ENCODE results near the gene PDE6A.

The PDE6A gene

DNA sequence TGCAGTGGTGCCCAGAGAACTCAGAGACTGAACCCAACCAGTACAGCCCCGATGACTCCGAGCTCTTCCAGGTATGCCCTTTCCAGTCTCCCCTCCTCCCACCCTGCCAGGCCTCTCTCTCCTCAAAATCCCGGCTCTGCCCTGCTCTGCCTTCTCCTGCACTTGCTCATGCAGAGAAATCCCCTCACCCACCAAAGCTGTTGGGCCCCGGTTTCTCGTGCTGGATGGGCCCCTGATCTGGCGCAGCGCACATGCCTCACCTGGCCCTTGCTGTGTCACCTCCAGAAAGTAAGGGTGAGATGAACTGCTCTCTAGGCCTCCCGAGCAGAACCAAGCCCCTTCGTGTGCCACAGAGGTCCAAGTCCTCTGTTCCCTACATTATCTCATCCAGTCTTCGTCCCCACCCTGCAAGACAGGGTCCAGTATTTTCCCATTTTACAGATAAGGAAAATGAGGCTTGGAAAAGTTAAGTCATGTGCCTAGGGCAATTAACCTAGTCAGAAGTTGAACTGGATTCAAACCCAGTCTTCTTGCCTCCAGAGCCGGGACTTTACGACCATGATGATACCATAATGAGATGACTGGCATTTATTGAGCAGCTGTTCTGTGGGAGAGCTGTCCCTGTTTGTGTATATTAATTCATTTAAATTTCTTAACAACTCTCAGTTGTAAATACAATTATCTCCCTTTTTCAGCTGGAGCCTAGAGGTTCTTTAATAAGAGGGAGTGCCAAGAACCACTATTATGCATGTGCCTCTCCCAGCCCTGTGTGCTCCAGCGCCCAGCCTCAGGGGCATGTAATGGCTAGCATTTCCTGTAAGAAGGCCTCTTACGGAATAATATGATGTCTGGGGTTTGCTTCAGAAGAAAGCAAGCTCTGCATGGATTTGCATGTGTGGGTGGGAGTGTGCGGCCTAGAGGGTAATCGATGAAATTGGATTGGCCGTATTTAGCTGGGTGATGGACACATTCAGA, 123.8 kb downstream of the PDE6A start:
- TF ChIP-seq, protein P1, sequence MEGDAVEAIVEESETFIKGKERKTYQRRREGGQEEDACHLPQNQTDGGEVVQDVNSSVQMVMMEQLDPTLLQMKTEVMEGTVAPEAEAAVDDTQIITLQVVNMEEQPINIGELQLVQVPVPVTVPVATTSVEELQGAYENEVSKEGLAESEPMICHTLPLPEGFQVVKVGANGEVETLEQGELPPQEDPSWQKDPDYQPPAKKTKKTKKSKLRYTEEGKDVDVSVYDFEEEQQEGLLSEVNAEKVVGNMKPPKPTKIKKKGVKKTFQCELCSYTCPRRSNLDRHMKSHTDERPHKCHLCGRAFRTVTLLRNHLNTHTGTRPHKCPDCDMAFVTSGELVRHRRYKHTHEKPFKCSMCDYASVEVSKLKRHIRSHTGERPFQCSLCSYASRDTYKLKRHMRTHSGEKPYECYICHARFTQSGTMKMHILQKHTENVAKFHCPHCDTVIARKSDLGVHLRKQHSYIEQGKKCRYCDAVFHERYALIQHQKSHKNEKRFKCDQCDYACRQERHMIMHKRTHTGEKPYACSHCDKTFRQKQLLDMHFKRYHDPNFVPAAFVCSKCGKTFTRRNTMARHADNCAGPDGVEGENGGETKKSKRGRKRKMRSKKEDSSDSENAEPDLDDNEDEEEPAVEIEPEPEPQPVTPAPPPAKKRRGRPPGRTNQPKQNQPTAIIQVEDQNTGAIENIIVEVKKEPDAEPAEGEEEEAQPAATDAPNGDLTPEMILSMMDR (IDR thresholded peaks at IDR 0.05), result no peak
- H3K9me3 Mint-ChIP-seq, result no peaks in the 10 kb centered on the region
- H3K27ac Mint-ChIP-seq, result no peak overlapping the region
- no peaks in the 10 kb centered on the region for H3K36me3 Mint-ChIP-seq (ENCODE audit: low read depth)
- no peak overlapping the region for H3K4me3 Mint-ChIP-seq
- H3K4me1 Mint-ChIP-seq, result peaks cover 25% of the 10 kb centered on the region
- DNase-seq, result no peak
- H3K27me3 Mint-ChIP-seq (ENCODE audit: low read depth, poor library complexity), result peaks cover 3% of the 10 kb centered on the region

DNA sequence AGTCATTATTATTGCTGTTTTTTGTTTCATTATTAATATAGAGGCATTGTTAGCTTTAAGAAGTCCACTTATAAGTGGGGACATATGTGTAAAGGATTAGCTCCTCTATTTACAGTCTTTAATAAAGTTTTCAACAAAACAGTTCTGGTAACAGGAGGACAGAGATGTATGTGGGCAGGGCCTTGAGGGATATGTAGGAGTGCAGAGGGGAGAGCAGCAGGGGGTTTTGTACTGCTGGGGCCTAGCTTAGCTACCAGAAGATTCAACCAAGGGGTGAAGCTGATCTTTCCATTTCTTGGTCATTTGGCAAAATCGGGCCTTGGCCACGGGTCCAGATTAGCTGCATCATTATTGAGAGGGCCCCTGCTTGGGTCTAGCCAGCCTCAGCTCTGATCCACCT, 124.6 kb downstream of the PDE6A start:
- no peak for DNase-seq
- peaks cover 19% of the 10 kb centered on the region for H3K4me1 Mint-ChIP-seq
- TF ChIP-seq, protein P1 (IDR thresholded peaks at IDR 0.05), result no peak
- no peak overlapping the region for H3K4me3 Mint-ChIP-seq
- H3K36me3 Mint-ChIP-seq (ENCODE audit: low read depth), result no peaks in the 10 kb centered on the region
- H3K9me3 Mint-ChIP-seq, result no peaks in the 10 kb centered on the region
- peak overlapping the region; percentile 65 for H3K27ac Mint-ChIP-seq
- peaks cover 3% of the 10 kb centered on the region for H3K27me3 Mint-ChIP-seq (ENCODE audit: low read depth, poor library complexity)

DNA sequence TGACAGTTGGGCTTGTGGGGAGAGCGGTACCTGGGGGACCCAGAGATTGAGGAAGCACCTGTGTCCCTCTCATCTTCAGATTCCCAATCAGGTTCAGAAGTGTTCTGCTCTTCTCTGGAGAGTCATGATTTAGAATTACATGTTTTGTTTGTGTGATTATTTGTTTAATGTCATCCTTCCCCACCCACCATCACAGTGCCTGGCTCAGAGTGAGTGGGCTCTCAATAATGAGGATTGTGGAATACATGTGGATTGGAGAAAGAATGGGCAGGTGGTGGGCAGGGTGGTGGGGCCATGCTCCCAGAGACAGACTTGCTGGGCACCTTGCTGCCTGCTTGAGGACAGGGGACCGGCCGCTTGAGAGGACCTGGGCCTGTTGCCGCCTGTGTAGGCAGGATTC, 126.5 kb downstream of the PDE6A start:
- Mint-ChIP-seq H3K9me3 (no peaks in the 10 kb centered on the region), H3K36me3 (ENCODE audit: low read depth) (no peaks in the 10 kb centered on the region), H3K27me3 (ENCODE audit: low read depth, poor library complexity) (no peaks in the 10 kb centered on the region), H3K4me3 (no peak overlapping the region), H3K4me1 (peaks cover 21% of the 10 kb centered on the region), H3K27ac (no peak overlapping the region)
- DNase-seq, result no peak
- TF ChIP-seq, protein P1 (IDR thresholded peaks at IDR 0.05), result no peak

DNA sequence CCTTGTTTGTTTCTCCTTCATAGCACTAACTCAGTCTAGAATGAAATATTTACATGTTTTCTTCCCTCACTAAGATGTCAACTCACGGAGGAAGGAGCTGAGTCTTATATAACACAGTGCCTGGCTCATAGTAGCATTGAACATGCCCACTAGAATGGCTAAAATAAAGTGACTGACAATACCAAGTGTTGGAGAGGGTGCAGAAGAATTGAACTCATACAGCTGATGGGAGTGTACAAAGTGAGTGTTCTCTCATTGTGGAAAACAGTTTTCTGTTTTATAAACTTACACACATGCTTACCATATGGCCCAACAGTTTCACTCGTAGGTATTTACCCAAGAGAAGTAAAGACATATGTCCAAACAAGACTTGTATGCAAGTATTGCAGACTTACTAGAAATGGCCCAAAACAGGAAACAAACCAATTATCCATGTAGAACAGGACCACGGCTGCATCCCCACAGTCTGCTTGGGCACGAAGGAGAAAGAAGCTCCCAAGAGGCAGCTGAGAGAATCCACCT, 127.0 kb downstream of the PDE6A start:
- H3K4me1 Mint-ChIP-seq, result peaks cover 26% of the 10 kb centered on the region
- TF ChIP-seq, protein P1 (IDR thresholded peaks at IDR 0.05), result no peak
- H3K36me3 Mint-ChIP-seq (ENCODE audit: low read depth), result no peaks in the 10 kb centered on the region
- H3K9me3 Mint-ChIP-seq, result no peaks in the 10 kb centered on the region
- no peak overlapping the region for H3K27ac Mint-ChIP-seq
- no peak overlapping the region for H3K4me3 Mint-ChIP-seq
- no peak for DNase-seq
- H3K27me3 Mint-ChIP-seq (ENCODE audit: low read depth, poor library complexity), result no peaks in the 10 kb centered on the region

DNA sequence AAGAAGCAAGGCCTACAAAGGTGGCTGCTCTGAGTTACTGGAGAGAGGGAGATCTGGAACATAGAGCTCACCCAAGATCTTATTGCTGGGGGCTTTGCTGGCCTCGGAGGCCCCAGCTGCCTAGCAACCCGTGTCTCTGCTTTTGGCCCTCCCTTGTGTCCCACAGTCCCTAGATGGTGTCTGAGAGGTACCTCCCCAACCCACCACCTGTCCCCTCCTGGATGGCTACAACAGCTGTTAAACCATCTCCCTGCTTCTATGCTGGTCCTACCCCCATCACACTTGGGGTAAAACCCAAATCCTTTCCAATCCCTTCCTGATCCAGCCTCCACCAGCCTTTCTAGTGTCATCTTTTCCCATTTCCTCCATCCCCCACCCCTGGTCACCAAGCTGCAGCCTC, 127.9 kb downstream of the PDE6A start:
- TF ChIP-seq, protein P1 (IDR thresholded peaks at IDR 0.05), result no peak
- no peaks in the 10 kb centered on the region for H3K27me3 Mint-ChIP-seq (ENCODE audit: low read depth, poor library complexity)
- H3K9me3 Mint-ChIP-seq, result no peaks in the 10 kb centered on the region
- peaks cover 33% of the 10 kb centered on the region for H3K4me1 Mint-ChIP-seq
- DNase-seq, result no peak
- no peak overlapping the region for H3K4me3 Mint-ChIP-seq
- H3K27ac Mint-ChIP-seq, result no peak overlapping the region
- no peaks in the 10 kb centered on the region for H3K36me3 Mint-ChIP-seq (ENCODE audit: low read depth)

All from nephron progenitor cell (in vitro differentiated cells).